CD4-positive, alpha-beta T cell (primary cell): Measurements from ENCODE around the gene TINAGL1. TPM values are rescaled to one million over a fixed set of nuclear protein-coding genes. Genes with fewer than 3 reads are reported as not detected.

Source experiments
- ATAC-seq: fragments of 200-7000 bp; cut with Tn5 transposase; one replicate; pipeline ENCODE4 v1.10.0; 2022; ENCODE audit warnings: mild to moderate bottlenecking; ENCODE audit not compliant: poor library complexity
- CTCF ChIA-PET: fragments of 350-600 bp; sonication (Branson Sonifier 250); formaldehyde crosslinking; loops from one replicate; lab custom pipeline; 2021; ENCODE audit warnings: antibody characterized with exemption, inconsistent platforms; lab: Charles Lee
- POLR2A ChIA-PET: fragments of 350-600 bp; sonication (Branson Sonifier 250); formaldehyde crosslinking; loops from one replicate; lab custom pipeline; 2021; ENCODE audit warnings: antibody characterized with exemption, inconsistent platforms; lab: Charles Lee
- DNase-seq, 14 experiments: peaks; one replicate each; pipeline ENCODE4 v3.0.0-alpha.2; 2013 to 2020; ENCODE audit warnings: mixed read lengths in 2 of 14
- H3K27ac ChIP-seq, 2 donors: one replicate each; pipeline versions ENCODE4 v1.5.1 to v1.7.0; 2013; ENCODE audit warnings: low read length in 2 of 2, low read depth in 1 of 2, mild to moderate bottlenecking in 1 of 2
- H3K27me3 ChIP-seq, 2 experiments: 1 replicate in 1 of 2; 2 replicates in 1 of 2; pipeline versions ENCODE4 v1.6.1 to v1.7.0; 2013; ENCODE audit warnings: low read length in 2 of 2, control low read depth in 1 of 2, mild to moderate bottlenecking in 1 of 2, moderate library complexity in 1 of 2; ENCODE audit not compliant: insufficient read depth in 2 of 2, control insufficient read depth in 1 of 2
- H3K36me3 ChIP-seq: one replicate; pipeline ENCODE4 v1.6.1; 2013; ENCODE audit warnings: low read length, control low read depth; ENCODE audit not compliant: insufficient read depth
- H3K4me1 ChIP-seq: one replicate; pipeline ENCODE4 v1.6.1; 2013; ENCODE audit warnings: low read length, control low read depth; ENCODE audit not compliant: insufficient read depth
- H3K4me3 ChIP-seq: one replicate; pipeline ENCODE4 v1.5.1; 2013; ENCODE audit warnings: mild to moderate bottlenecking, low read length, moderate library complexity
- H3K9me3 ChIP-seq, 2 experiments: 1 replicate in 1 of 2; 2 replicates in 1 of 2; pipeline versions ENCODE4 v1.6.1 to v1.7.0; 2013; ENCODE audit warnings: low read length in 2 of 2, mild to moderate bottlenecking in 2 of 2, control low read depth in 1 of 2, moderate library complexity in 1 of 2; ENCODE audit not compliant: control insufficient read depth in 1 of 2, insufficient read depth in 1 of 2
- H3K27ac Mint-ChIP-seq: one replicate; pipeline ENCODE4 v1.8.0; 2020; ENCODE audit warnings: mixed read lengths
- H3K27me3 Mint-ChIP-seq: one replicate; pipeline ENCODE4 v1.8.0; 2021; ENCODE audit warnings: mixed read lengths
- H3K36me3 Mint-ChIP-seq: one replicate; pipeline ENCODE4 v1.8.0; 2021; ENCODE audit warnings: low read depth, mixed read lengths
- H3K4me1 Mint-ChIP-seq: one replicate; pipeline ENCODE4 v1.8.0; 2021; ENCODE audit warnings: low read depth, mixed read lengths
- H3K4me3 Mint-ChIP-seq: one replicate; pipeline ENCODE4 v1.8.0; 2020; ENCODE audit warnings: mild to moderate bottlenecking, mixed read lengths
- H3K9me3 Mint-ChIP-seq: one replicate; pipeline ENCODE4 v1.8.0; 2020; ENCODE audit warnings: mixed read lengths
- CTCF ChIP-seq: fragments of 200-600 bp; IDR thresholded peaks from one replicate; pipeline ENCODE4 v1.8.0; 2022; ENCODE audit warnings: antibody characterized with exemption, mild to moderate bottlenecking
- intact Hi-C, 2 experiments: fragments of 100-400 bp; cut with DNase I in 1 of 2; cut with micrococcal nuclease in 1 of 2; formaldehyde crosslinking; loops; one replicate each; pipeline versions ENCODE4 v1.15.1 to v1.9.0; 2023 to 2025; cut with DNase I, micrococcal nuclease
- total RNA-seq, 174 experiments: library from RNA in 2 of 174; stranded (reverse) in 2 of 174; gene quantifications; one replicate each; pipeline ENCODE4 v1.2.3 and lab custom pipeline; 2021 to 2026

Gene TINAGL1
- total RNA-seq, 2 experiments from 2014 or later = not detected

- peaks cover 0 to 3% of the 10 kb centered on the region in 2 experiments for H3K27me3 ChIP-seq
- H3K4me1 Mint-ChIP-seq = peaks cover 8% of the 10 kb centered on the region
- ChIA-PET POLR2A (no interaction called here), CTCF (no interaction called here)
- H3K9me3 ChIP-seq = no peaks in the 10 kb centered on the region
- H3K9me3 Mint-ChIP-seq = no peaks in the 10 kb centered on the region
- DNase-seq (no peak), ATAC-seq (no peak)
- H3K27ac ChIP-seq = no peak overlapping the region
- no peak overlapping the region for H3K27ac Mint-ChIP-seq
- TF ChIP-seq CTCF = no peak
- no peak overlapping the region for H3K4me3 ChIP-seq
- no peaks in the 10 kb centered on the region for H3K36me3 Mint-ChIP-seq
- H3K4me1 ChIP-seq = peaks cover 16% of the 10 kb centered on the region
- H3K36me3 ChIP-seq = no peaks in the 10 kb centered on the region
- peaks cover 12% of the 10 kb centered on the region for H3K27me3 Mint-ChIP-seq
- H3K4me3 Mint-ChIP-seq = no peak overlapping the region
- intact Hi-C loops = no loop called here
These were observed 23.8 kb upstream of the TINAGL1 start for GRCh38 chr1:31552489-31552888.

GRCh38 chr1:31556481-31557006 lies 19.8 kb upstream of the TINAGL1 start:
- intact Hi-C loops = no loop called here
- ChIA-PET POLR2A (no interaction called here), CTCF (interaction anchor here (1.5 kb wide), 1 partner anchor 7 kb away, joined by 7 read pairs; no protein-coding TSS in a partner anchor)
- Histone ChIP-seq H3K27me3 (peaks cover 7 to 10% of the 10 kb centered on the region in 2 experiments), H3K9me3 (peaks cover 6 to 13% of the 10 kb centered on the region in 2 experiments), H3K4me1 (no peaks in the 10 kb centered on the region), H3K27ac (no peak overlapping the region), H3K4me3 (no peak overlapping the region), H3K36me3 (no peaks in the 10 kb centered on the region)
- Mint-ChIP-seq H3K9me3 (peaks cover 6% of the 10 kb centered on the region), H3K36me3 (no peaks in the 10 kb centered on the region), H3K4me1 (no peaks in the 10 kb centered on the region), H3K27me3 (peaks cover 22% of the 10 kb centered on the region), H3K27ac (no peak overlapping the region), H3K4me3 (no peak overlapping the region)
- no peak for ATAC-seq
- no peak for DNase-seq
- no peak for TF ChIP-seq CTCF

GRCh38 chr1:31559715-31560114 lies 16.6 kb upstream of the TINAGL1 start:
- Mint-ChIP-seq H3K4me3 (no peak overlapping the region), H3K9me3 (peaks cover 6% of the 10 kb centered on the region), H3K27me3 (peaks cover 22% of the 10 kb centered on the region), H3K27ac (no peak overlapping the region), H3K36me3 (no peaks in the 10 kb centered on the region), H3K4me1 (no peaks in the 10 kb centered on the region)
- ChIA-PET CTCF (no interaction called here), POLR2A (no interaction called here)
- no peak overlapping the region for H3K4me3 ChIP-seq
- DNase-seq = no peak
- peaks cover 12 to 24% of the 10 kb centered on the region in 2 experiments for H3K27me3 ChIP-seq
- H3K4me1 ChIP-seq = no peaks in the 10 kb centered on the region
- no peak for TF ChIP-seq CTCF
- ATAC-seq = no peak
- H3K36me3 ChIP-seq = no peaks in the 10 kb centered on the region
- H3K9me3 ChIP-seq = peaks cover 6 to 13% of the 10 kb centered on the region in 2 experiments
- intact Hi-C loops = loop anchor here in 1 of 2 experiments (10.0 kb wide), 1 partner anchor 405 kb away; no protein-coding TSS in a partner anchor
- H3K27ac ChIP-seq = no peak overlapping the region
